B cell (primary cell): ENCODE data around the gene CLINT1. TPM values are rescaled to one million over a fixed set of nuclear protein-coding genes. Genes with fewer than 3 reads are reported as not detected.

ENCODE experiments used
- ATAC-seq: fragments of 200-7000 bp; cut with Tn5 transposase; one replicate; pipeline ENCODE4 v1.10.0; 2021; ENCODE audit warnings: low read depth, mild to moderate bottlenecking, moderate number of reproducible peaks, moderate library complexity
- CTCF ChIA-PET: fragments of 350-600 bp; sonication (Branson Sonifier 250); formaldehyde crosslinking; loops from one replicate; lab custom pipeline; 2021; ENCODE audit warnings: antibody characterized with exemption, inconsistent platforms; lab: Charles Lee
- POLR2A ChIA-PET: fragments of 350-600 bp; sonication (Branson Sonifier 250); formaldehyde crosslinking; loops from one replicate; lab custom pipeline; 2021; ENCODE audit warnings: antibody characterized with exemption; lab: Charles Lee
- DNase-seq: peaks from one replicate; pipeline ENCODE4 v3.0.0; 2013
- H2AFZ ChIP-seq: 2 replicates; pipeline ENCODE4 v1.6.1; 2012; ENCODE audit warnings: mild to moderate bottlenecking, low read depth, low read length; ENCODE audit not compliant: insufficient read depth, poor library complexity, severe bottlenecking
- H3K27ac ChIP-seq, 2 donors: 1 replicate in 1 of 2; 2 replicates in 1 of 2; pipeline ENCODE4 v1.5.1; 2012 to 2013; ENCODE audit warnings: low read length in 2 of 2, mild to moderate bottlenecking in 2 of 2, moderate library complexity in 1 of 2
- H3K27me3 ChIP-seq, 4 experiments: fragments of 200-600 bp in 1 of 4; sonication (generic) in 1 of 4; replicated peaks in 1 of 4; 1 replicate in 2 of 4; 2 replicates in 2 of 4; pipeline versions ENCODE4 v1.6.1 to v1.7.0; 2013 to 2016; ENCODE audit warnings: low read length in 3 of 4, mild to moderate bottlenecking in 2 of 4, mixed read lengths in 1 of 4, moderate library complexity in 1 of 4; ENCODE audit not compliant: insufficient read depth in 4 of 4, control insufficient read depth in 3 of 4; ENCODE audit errors: control extremely low read depth in 1 of 4
- H3K36me3 ChIP-seq, 2 experiments: replicated peaks in 1 of 2; 1 replicate in 1 of 2; 2 replicates in 1 of 2; pipeline versions ENCODE4 v1.6.1 to v1.7.1; 2013; ENCODE audit warnings: low read length in 1 of 2; ENCODE audit not compliant: insufficient read depth in 2 of 2, control insufficient read depth in 1 of 2; ENCODE audit errors: control extremely low read depth in 1 of 2, extremely low read depth in 1 of 2
- H3K4me1 ChIP-seq, 2 donors: fragments of 200-600 bp in 1 of 2; sonication (generic) in 1 of 2; 1 replicate in 1 of 2; 2 replicates in 1 of 2; pipeline versions ENCODE4 v1.5.1 to v1.6.1; 2013 to 2017; ENCODE audit warnings: low read length in 2 of 2; ENCODE audit not compliant: control insufficient read depth in 2 of 2, insufficient read depth in 2 of 2
- H3K4me2 ChIP-seq: replicated peaks from 2 replicates; pipeline ENCODE3; 2012; ENCODE audit warnings: mild to moderate bottlenecking, low read depth, low read length; ENCODE audit not compliant: poor library complexity, severe bottlenecking
- H3K4me3 ChIP-seq, 5 experiments: fragments of 200-600 bp in 1 of 5; sonication (generic) in 1 of 5; 1 replicate in 3 of 5; 2 replicates in 2 of 5; pipeline versions ENCODE4 v1.5.1 to v1.7.0; 2011 to 2016; ENCODE audit warnings: low read length in 4 of 5, mild to moderate bottlenecking in 4 of 5, low read depth in 2 of 5, control low read depth in 1 of 5, moderate library complexity in 1 of 5; ENCODE audit not compliant: insufficient read depth in 1 of 5; ENCODE audit errors: control extremely low read depth in 1 of 5, extremely low read depth in 1 of 5
- H3K79me2 ChIP-seq: fragments of 200-600 bp; sonication (generic); one replicate; pipeline ENCODE4 v1.6.0; 2016; ENCODE audit warnings: low read length; ENCODE audit not compliant: control insufficient read depth, insufficient read depth
- H3K9ac ChIP-seq: fragments of 200-600 bp; sonication (generic); 2 replicates; pipeline ENCODE4 v1.6.1; 2017; ENCODE audit warnings: mild to moderate bottlenecking, low read length, moderate library complexity
- H3K9me3 ChIP-seq, 3 donors: one replicate each; pipeline versions ENCODE4 v1.6.1 to v1.7.1; 2013; ENCODE audit warnings: low read length in 2 of 3; ENCODE audit not compliant: control insufficient read depth in 2 of 3, insufficient read depth in 1 of 3; ENCODE audit errors: control extremely low read depth in 1 of 3
- H4K20me1 ChIP-seq: 2 replicates; pipeline ENCODE4 v1.6.0; 2012; ENCODE audit warnings: mild to moderate bottlenecking, low read length; ENCODE audit not compliant: insufficient read depth, control insufficient read depth, poor library complexity, severe bottlenecking
- H3K27ac Mint-ChIP-seq: one replicate; pipeline ENCODE4 v1.8.0; 2021; ENCODE audit warnings: mixed read lengths
- H3K27me3 Mint-ChIP-seq: one replicate; pipeline ENCODE4 v1.8.0; 2021; ENCODE audit warnings: mixed read lengths
- H3K4me1 Mint-ChIP-seq: one replicate; pipeline ENCODE4 v1.8.0; 2021; ENCODE audit warnings: mixed read lengths
- H3K4me3 Mint-ChIP-seq: one replicate; pipeline ENCODE4 v1.8.0; 2021; ENCODE audit warnings: mixed read lengths
- H3K9me3 Mint-ChIP-seq: one replicate; pipeline ENCODE4 v1.8.0; 2022; ENCODE audit warnings: mixed read lengths; ENCODE audit not compliant: insufficient read depth
- EZH2 ChIP-seq: IDR thresholded peaks from 2 replicates; pipeline ENCODE4 v1.6.1; 2012; ENCODE audit warnings: borderline replicate concordance, low read depth, mild to moderate bottlenecking, moderate library complexity, low read length; ENCODE audit not compliant: insufficient read depth, poor library complexity, severe bottlenecking
- WGBS: methylation state at CpG from one replicate; pipeline ENCODE4 v1.1.5; 2013; ENCODE audit warnings: missing lambda C conversion rate; ENCODE audit not compliant: insufficient coverage; 5-methylcytosine and 5-hydroxymethylcytosine counted together
- intact Hi-C: fragments of 100-400 bp; cut with micrococcal nuclease; formaldehyde crosslinking; loops from one replicate; pipeline ENCODE4 v1.10.0; 2022
- polyA plus RNA-seq: library from polyadenylated mRNA; depleted of rRNA; stranded (reverse); fragments of >200 nt; gene quantifications from 2 replicates; pipeline ENCODE4 v1.2.3, GENCODE V29; 2012
- total RNA-seq, 2 donors: library from RNA; stranded (reverse); fragments of 120-200 nt in 1 of 2; gene quantifications; 1 replicate in 1 of 2; 2 replicates in 1 of 2; pipeline versions ENCODE4 v1.2.3 to v1.2.4, GENCODE V29; 2013 to 2022
- TF ChIP-seq, protein P1 (sequence below): fragments of 200-600 bp; IDR thresholded peaks from one replicate; pipeline ENCODE4 v1.8.0; 2022; ENCODE audit warnings: antibody characterized with exemption, mild to moderate bottlenecking

The CLINT1 gene
- total and polyA plus RNA-seq, 2 donors (not counting 1 experiment from before 2014, with no cell fraction given): 69.7 to 89.1 TPM

DNA sequence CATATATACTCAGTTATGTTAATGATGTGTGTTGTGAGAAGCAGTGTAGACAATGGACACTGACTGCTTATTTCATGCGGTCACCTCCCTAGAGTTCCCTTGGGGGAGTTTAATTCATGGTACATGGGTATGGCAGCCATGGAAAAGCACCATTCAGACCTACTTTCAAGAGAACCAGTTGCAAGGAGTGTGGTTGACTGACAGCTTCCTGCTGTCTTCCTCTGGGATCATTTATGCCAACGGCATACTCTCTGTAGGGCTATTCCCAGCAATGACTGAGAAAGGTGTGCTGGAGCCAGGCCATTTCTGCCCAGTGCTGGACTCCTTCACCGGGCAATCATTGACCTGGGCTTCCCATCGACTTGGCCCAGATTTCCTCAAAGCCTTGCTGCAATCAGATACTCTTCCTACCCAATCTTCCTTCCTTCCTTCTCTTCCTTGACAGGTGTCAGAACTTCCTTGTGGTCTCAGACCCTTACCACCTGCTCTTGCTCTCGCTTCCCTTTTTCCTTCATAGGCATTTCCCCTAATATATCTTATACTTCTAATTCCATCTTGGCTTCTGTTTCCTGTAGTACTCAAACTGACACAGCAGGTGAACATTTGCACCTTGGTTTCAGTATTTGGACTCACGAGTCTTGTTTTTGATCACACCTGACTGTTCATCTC is 3.4 kb upstream of the CLINT1 start:
- no peak overlapping the region for H3K4me2 ChIP-seq
- H4K20me1 ChIP-seq: no peaks in the 10 kb centered on the region
- TF ChIP-seq, protein P1, sequence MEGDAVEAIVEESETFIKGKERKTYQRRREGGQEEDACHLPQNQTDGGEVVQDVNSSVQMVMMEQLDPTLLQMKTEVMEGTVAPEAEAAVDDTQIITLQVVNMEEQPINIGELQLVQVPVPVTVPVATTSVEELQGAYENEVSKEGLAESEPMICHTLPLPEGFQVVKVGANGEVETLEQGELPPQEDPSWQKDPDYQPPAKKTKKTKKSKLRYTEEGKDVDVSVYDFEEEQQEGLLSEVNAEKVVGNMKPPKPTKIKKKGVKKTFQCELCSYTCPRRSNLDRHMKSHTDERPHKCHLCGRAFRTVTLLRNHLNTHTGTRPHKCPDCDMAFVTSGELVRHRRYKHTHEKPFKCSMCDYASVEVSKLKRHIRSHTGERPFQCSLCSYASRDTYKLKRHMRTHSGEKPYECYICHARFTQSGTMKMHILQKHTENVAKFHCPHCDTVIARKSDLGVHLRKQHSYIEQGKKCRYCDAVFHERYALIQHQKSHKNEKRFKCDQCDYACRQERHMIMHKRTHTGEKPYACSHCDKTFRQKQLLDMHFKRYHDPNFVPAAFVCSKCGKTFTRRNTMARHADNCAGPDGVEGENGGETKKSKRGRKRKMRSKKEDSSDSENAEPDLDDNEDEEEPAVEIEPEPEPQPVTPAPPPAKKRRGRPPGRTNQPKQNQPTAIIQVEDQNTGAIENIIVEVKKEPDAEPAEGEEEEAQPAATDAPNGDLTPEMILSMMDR: no peak
- TF ChIP-seq EZH2: no peak
- H3K9me3 ChIP-seq: no peaks in the 10 kb centered on the region
- H3K27me3 Mint-ChIP-seq: no peaks in the 10 kb centered on the region
- ATAC-seq (no peak), DNase-seq (peak; percentile 20)
- 43% methylated on average over 5 of the region's 6 CpGs for WGBS
- no peak overlapping the region for H3K27ac ChIP-seq
- H2AFZ ChIP-seq: no peak overlapping the region
- peak overlapping the region; percentile 4 for H3K27ac Mint-ChIP-seq
- ChIA-PET POLR2A (no interaction called here), CTCF (interaction anchor here (0.7 kb wide), 1 partner anchor 1046 kb away, joined by 3 read pairs; no protein-coding TSS in a partner anchor)
- H3K4me3 Mint-ChIP-seq: no peak overlapping the region
- H3K4me1 ChIP-seq: peaks cover 5 to 29% of the 10 kb centered on the region in 2 donors
- no peaks in the 10 kb centered on the region for H3K36me3 ChIP-seq
- H3K4me3 ChIP-seq: no peak overlapping the region
- H3K4me1 Mint-ChIP-seq: peaks cover 43% of the 10 kb centered on the region
- H3K9me3 Mint-ChIP-seq: no peaks in the 10 kb centered on the region
- intact Hi-C loops: no loop called here
- H3K79me2 ChIP-seq: peaks cover 24% of the 10 kb centered on the region
- H3K27me3 ChIP-seq: no peaks in the 10 kb centered on the region
- no peak overlapping the region for H3K9ac ChIP-seq
